ENCODE results near the gene ZNF106. TPM values are rescaled to one million over a fixed set of nuclear protein-coding genes. Genes with fewer than 3 reads are reported as not detected.

ZNF106 gene
- total RNA-seq, 2 donors from 2014 or later, result 70.1 to 84.2 TPM

GRCh38 chr15:42385206-42385979 is 105.5 kb downstream of the ZNF106 start:
- DNase-seq (ENCODE audit: low spot score), result no peak
- intact Hi-C loops (cut with DNase I), result no loop called here

GRCh38 chr15:42384597-42384996 is 106.3 kb downstream of the ZNF106 start:
- intact Hi-C loops (cut with DNase I), result no loop called here

GRCh38 chr15:42378011-42378410 is 112.9 kb downstream of the ZNF106 start:
- no peak for DNase-seq (ENCODE audit: low spot score)
- intact Hi-C loops (cut with DNase I), result no loop called here

More at GRCh38 chr15:42384597-42384996, 106.3 kb downstream of the ZNF106 start:
- no peak for DNase-seq (ENCODE audit: low spot score)

- intact Hi-C loops (cut with DNase I), result no loop called here
Observed at GRCh38 chr15:42375941-42376340, 115.0 kb downstream of the ZNF106 start.

GRCh38 chr15:42375252-42375651 is 115.7 kb downstream of the ZNF106 start:
- DNase-seq (ENCODE audit: low spot score), result no peak
- intact Hi-C loops (cut with DNase I), result no loop called here

More at GRCh38 chr15:42375941-42376340, 115.0 kb downstream of the ZNF106 start:
- no peak for DNase-seq (ENCODE audit: low spot score)

DNA sequence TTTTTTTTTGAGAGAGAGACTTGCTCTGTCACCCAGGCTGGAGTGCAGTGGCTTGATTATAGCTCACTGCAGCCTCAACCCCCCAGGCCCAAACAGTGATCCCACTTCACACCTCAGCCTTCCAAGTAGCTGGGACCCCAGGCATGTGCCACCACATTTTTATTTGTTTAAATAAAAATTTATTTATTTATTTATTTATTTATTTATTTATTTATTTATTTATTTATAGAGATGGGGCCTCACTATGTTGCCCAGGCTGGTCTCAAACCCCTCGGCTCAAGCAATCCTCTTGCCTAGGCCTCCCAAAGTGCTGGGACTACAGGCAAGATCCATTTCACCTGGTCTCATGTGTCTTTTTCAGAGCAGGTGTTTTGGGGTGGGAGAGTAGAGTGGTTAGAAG is 116.1 kb downstream of the ZNF106 start:
- intact Hi-C loops (cut with DNase I), result no loop called here
- no peak for DNase-seq (ENCODE audit: low spot score)

DNA sequence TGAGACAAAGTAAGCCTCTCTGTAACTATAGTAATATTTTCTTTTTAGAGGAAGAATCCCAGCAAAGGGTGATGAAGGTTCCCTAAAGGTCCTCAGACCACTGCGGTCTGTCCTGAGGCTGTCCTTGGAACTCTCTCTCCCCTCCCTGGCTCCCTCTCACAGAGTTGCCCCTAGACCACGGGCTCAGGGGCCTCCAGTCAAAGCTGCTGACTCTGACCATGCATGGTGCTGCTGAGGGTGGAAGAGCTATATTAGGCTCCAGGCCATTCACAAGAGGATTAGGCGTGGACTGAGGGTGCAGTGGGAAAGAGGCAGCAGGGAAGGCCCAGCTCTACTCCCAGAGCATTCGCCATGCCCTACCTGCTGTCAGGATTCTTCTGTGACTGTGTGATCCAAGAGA is 117.0 kb downstream of the ZNF106 start:
- intact Hi-C loops (cut with DNase I), result no loop called here
- no peak for DNase-seq (ENCODE audit: low spot score)

- intact Hi-C loops (cut with DNase I), result no loop called here
- DNase-seq (ENCODE audit: low spot score), result no peak
Observed at GRCh38 chr15:42373274-42373673, 117.7 kb downstream of the ZNF106 start.

- intact Hi-C loops (cut with DNase I), result no loop called here
Observed at GRCh38 chr15:42371096-42371495, 119.8 kb downstream of the ZNF106 start.

GRCh38 chr15:42368096-42368495 is 122.8 kb downstream of the ZNF106 start:
- no peak for DNase-seq (ENCODE audit: low spot score)

More at GRCh38 chr15:42371096-42371495, 119.8 kb downstream of the ZNF106 start:
- DNase-seq (ENCODE audit: low spot score), result no peak

DNA sequence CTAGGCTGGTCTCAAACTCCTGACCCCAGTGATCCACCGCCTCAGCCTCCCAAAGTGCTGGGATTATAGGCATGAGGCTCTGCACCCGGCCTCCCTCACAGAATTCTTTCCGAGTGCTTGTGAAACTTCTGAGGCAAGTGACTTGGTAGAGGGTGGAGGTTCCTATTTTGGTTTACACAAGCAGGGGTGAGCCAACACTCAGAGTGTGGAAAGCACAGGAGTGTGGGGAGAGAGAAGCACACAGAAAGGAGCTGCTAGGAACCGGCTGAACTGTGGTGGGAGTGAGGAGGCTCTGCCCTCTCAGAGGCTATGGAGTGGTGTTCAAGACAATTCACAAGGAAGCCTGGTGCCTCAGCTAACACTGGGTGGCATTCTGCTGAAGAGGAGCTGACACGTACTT is 123.9 kb downstream of the ZNF106 start:
- intact Hi-C loops (cut with DNase I), result no loop called here
- DNase-seq (ENCODE audit: low spot score), result no peak

More at GRCh38 chr15:42368096-42368495, 122.8 kb downstream of the ZNF106 start:
- intact Hi-C loops (cut with DNase I), result no loop called here

DNA sequence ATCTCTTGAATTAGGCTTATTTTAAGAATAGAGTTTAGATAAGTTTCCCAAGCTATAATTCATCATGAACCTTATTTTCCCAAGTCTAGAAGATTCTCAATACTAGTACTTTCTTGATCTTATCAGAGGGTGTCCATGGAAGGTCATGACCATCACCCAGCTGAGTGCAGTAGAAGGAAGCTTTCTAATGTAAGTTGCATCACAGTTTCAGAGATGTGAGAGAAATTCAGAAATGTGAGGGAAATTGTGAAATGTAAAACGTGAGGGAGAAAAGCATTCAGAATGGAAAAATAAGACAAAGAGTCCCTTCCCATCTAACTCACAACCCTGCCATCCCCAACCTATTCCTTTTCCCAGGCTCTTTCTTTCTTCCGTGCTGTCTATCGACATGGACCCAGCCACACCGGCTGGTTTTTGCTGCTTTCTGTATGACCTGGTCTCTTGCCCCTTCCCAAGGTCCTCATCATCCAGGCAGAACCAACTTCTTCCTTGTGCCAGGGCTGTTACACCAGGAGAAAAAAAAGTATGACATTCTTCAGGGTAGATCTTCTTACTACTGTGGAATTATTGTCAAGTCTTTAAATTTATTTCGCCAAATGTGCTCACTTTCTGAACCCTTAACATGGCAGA is 124.9 kb downstream of the ZNF106 start:
- intact Hi-C loops (cut with DNase I), result no loop called here
- DNase-seq (ENCODE audit: low spot score), result no peak

GRCh38 chr15:42364529-42364928 is 126.4 kb downstream of the ZNF106 start:
- intact Hi-C loops (cut with DNase I), result no loop called here
- no peak for DNase-seq (ENCODE audit: low spot score)

GRCh38 chr15:42363942-42364341 is 127.0 kb downstream of the ZNF106 start:
- DNase-seq (ENCODE audit: low spot score), result no peak
- intact Hi-C loops (cut with DNase I), result no loop called here

GRCh38 chr15:42363487-42363886 is 127.5 kb downstream of the ZNF106 start:
- intact Hi-C loops (cut with DNase I), result no loop called here
- no peak for DNase-seq (ENCODE audit: low spot score)

Other genes with a start within 250 kb of the ZNF106 start
- gene GANC, start 217.9 kb downstream of the ZNF106 start, total RNA-seq, result 10 to 100 TPM; 30.9 to 34.8 TPM
- 10 to 100 TPM; 51.4 to 51.9 TPM for gene TMEM87A, start 217.7 kb downstream of the ZNF106 start, total RNA-seq
- 10 to 100 TPM in 1 of 2 donors, 1 to 10 TPM in 1; 7.6 to 11.8 TPM for gene CAPN3, start 131.6 kb downstream of the ZNF106 start, total RNA-seq
- gene SNAP23, start 4.5 kb upstream of the ZNF106 start, total RNA-seq, result 10 to 100 TPM; 48.0 to 55.8 TPM
- gene LRRC57, start 57.7 kb upstream of the ZNF106 start, total RNA-seq, result 10 to 100 TPM; 13.1 to 14.3 TPM
- gene HAUS2, start 57.7 kb upstream of the ZNF106 start, total RNA-seq, result 10 to 100 TPM; 16.1 to 19.5 TPM
- gene STARD9, start 84.5 kb upstream of the ZNF106 start, total RNA-seq, result 10 to 100 TPM; 19.0 to 20.8 TPM
- gene CDAN1, start 246.0 kb upstream of the ZNF106 start, total RNA-seq, result 10 to 100 TPM in 1 of 2 donors, 1 to 10 TPM in 1; 7.2 to 10.3 TPM

All from posterior vena cava (tissue), 2 donors.